C4-2B (cell line): ENCODE data around the gene SERP2.

Source experiments
- ZFX ChIP-seq: fragments of 450-650 bp; IDR thresholded peaks from 2 replicates; pipeline ENCODE4 v1.6.1; 2017
- TF ChIP-seq, protein P1 (sequence below): fragments of 450-650 bp; conservative IDR thresholded peaks from 2 replicates; pipeline ENCODE4 v1.5.1; 2017; ENCODE audit warnings: mild to moderate bottlenecking

- TF ChIP-seq, protein P1, sequence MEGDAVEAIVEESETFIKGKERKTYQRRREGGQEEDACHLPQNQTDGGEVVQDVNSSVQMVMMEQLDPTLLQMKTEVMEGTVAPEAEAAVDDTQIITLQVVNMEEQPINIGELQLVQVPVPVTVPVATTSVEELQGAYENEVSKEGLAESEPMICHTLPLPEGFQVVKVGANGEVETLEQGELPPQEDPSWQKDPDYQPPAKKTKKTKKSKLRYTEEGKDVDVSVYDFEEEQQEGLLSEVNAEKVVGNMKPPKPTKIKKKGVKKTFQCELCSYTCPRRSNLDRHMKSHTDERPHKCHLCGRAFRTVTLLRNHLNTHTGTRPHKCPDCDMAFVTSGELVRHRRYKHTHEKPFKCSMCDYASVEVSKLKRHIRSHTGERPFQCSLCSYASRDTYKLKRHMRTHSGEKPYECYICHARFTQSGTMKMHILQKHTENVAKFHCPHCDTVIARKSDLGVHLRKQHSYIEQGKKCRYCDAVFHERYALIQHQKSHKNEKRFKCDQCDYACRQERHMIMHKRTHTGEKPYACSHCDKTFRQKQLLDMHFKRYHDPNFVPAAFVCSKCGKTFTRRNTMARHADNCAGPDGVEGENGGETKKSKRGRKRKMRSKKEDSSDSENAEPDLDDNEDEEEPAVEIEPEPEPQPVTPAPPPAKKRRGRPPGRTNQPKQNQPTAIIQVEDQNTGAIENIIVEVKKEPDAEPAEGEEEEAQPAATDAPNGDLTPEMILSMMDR, result no peak
- no peak for TF ChIP-seq ZFX
Observed at GRCh38 chr13:44340508-44340907, 33.1 kb upstream of the SERP2 start.
